ENCODE data around the gene GLS2.
A peak's percentile ranks its signal among the peaks of the same experiment; 100 is the strongest.
"Not testable (repeated sequence)": the region's sequence is repeated elsewhere in the genome, so short reads cannot be mapped to it uniquely, and the experiment has no call there.

Gene GLS2

DNA sequence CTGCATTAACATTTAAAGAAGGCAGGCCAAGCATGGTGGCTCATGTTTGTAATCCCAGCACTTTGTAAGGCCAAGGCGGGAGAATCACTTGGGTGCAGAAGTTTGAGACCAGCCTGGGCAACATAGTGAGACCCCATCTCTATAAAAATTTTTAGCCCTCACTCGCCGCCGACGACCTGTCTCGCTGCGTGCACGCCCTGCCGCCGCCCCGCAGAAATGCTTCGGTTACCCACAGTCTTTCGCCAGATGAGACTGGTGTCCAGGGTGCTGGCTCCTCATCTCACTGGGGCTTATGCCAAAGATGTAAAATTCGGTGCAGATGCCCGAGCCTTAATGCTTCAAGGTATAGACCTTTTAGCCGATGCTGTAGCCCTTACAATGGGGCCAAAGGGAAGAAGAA, 22.8 kb upstream of the GLS2 start:
- no peak for TF ChIP-seq ZFX (IDR thresholded peaks at IDR 0.05)
- no peak for TF ChIP-seq CTCF (conservative IDR thresholded peaks at IDR 0.05)
- H3K27ac ChIP-seq: no peak overlapping the region

DNA sequence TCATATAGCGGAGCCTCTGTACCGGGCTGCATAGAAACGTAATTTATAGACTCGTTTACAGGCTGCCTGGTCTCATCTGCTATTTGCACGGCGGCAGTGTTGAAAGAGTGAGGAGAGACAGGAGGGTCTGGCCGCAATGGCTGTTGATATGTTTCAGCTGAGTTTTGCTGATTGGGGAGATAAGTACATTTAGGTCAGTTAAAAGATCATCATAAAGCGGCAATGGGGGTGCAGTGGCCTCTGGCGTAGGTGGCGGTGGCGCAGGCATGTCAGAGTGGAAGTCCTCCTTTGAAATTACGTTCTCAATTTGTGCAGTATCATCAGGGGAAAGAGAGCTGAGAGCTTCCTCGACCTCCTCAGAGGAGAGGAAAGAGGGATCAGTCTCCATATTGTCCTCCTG, 11.9 kb upstream of the GLS2 start:
- H3K27ac ChIP-seq: not testable (repeated sequence)

- not testable (repeated sequence) for H3K27ac ChIP-seq
Observed at GRCh38 chr12:56499452-56499851, 11.5 kb upstream of the GLS2 start.

GRCh38 chr12:56498126-56498902, 10.4 kb upstream of the GLS2 start:
- H3K27ac ChIP-seq: not testable (repeated sequence)

GRCh38 chr12:56496704-56497103, 8.7 kb upstream of the GLS2 start:
- TF ChIP-seq CTCF (conservative IDR thresholded peaks at IDR 0.05): peak; percentile 69

GRCh38 chr12:56494481-56494880, 6.5 kb upstream of the GLS2 start:
- H3K27ac ChIP-seq: not testable (repeated sequence)

More at GRCh38 chr12:56496704-56497103, 8.7 kb upstream of the GLS2 start:
- H3K27ac ChIP-seq: not testable (repeated sequence)

DNA sequence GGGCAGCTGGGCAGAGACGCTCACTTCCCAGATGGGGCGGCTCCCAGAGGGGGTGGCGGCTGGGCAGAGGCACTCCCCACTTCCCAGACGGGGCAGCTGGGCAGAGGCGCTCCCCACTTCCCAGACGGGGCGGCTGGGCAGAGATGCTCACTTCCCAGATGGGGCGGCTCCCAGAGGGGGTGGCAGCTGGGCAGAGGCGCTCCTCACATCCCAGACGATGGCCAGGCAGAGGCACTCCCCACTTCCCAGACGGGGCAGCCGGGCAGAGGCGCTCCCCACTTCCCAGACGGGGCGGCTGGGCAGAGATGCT, 6.1 kb upstream of the GLS2 start:
- H3K27ac ChIP-seq: not testable (repeated sequence)

DNA sequence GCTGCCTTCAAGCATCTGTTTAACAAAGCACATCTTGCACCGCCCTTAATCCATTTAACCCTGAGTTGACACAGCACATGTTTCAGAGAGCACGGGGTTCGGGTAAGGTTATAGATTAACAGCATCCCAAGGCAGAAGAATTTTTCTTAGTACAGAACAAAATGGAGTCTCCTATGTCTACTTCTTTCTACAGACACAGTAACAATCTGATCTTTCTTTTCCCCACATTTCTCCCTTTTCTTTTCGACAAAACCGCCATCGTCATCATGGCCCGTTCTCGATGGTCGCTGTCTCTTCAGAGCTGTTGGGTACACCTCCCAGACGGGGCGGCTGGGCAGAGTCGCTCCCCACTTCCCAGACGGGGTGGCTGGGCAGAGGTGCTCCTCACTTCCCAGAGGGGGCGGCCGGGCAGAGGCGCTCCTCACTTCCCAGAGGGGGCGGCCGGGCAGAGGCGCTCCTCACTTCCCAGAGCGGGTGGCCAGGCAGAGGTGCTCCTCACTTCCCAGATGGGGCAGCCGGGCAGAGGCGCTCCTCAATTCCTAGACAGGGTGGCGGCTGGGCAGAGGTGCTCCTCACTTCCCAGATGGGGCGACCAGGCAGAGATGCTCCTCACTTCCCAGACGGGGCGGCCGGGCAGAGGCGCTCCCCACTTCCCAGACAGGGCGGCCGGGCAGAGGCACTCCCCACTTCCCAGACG, 5.6 kb upstream of the GLS2 start:
- not testable (repeated sequence) for H3K27ac ChIP-seq

DNA sequence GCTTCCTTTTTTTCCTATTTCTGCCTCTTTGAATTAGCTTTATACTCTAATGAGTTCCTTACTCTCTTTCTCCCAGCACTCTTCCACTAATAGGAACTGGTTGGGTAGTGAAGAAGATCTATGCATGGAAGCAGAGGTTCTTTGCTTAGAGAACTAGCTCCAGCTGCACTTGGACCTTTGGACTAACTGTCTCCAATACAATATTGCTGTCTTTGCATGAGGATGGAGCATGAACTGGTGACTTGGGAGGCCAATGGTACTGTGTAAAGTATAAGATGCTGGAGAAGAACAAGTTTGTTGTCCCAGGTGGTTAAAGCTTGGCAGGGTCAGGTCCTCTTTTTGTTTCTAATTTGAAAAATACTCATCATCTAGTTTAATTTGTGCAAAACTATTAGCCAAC, 2.4 kb upstream of the GLS2 start:
- TF ChIP-seq CTCF (conservative IDR thresholded peaks at IDR 0.05) (no peak), ZFX (IDR thresholded peaks at IDR 0.05) (no peak)
- H3K27ac ChIP-seq: no peak overlapping the region

- no peak for TF ChIP-seq ZFX (IDR thresholded peaks at IDR 0.05)
- no peak for TF ChIP-seq CTCF (conservative IDR thresholded peaks at IDR 0.05)
- H3K27ac ChIP-seq: peak overlapping the region; percentile 73
Observed at GRCh38 chr12:56487448-56488040, 417 bp downstream of the GLS2 start.

GRCh38 chr12:56486694-56487093, 1.3 kb downstream of the GLS2 start:
- TF ChIP-seq CTCF (conservative IDR thresholded peaks at IDR 0.05) (no peak), ZFX (IDR thresholded peaks at IDR 0.05) (no peak)

More at GRCh38 chr12:56486694-56487093, 1.3 kb downstream of the GLS2 start:
- no peak overlapping the region; the same call in 1 of the 2 replicates for H3K27ac ChIP-seq

Data from C4-2B (cell line).